ENCODE measurements around the gene ACTN2. TPM values are rescaled to one million over a fixed set of nuclear protein-coding genes. Genes with fewer than 3 reads are reported as not detected.
A peak's percentile ranks its signal among the peaks of the same experiment; 100 is the strongest.

ACTN2 gene
- polyA plus RNA-seq, 3 donors: 0.07 TPM; not detected in 2

DNA sequence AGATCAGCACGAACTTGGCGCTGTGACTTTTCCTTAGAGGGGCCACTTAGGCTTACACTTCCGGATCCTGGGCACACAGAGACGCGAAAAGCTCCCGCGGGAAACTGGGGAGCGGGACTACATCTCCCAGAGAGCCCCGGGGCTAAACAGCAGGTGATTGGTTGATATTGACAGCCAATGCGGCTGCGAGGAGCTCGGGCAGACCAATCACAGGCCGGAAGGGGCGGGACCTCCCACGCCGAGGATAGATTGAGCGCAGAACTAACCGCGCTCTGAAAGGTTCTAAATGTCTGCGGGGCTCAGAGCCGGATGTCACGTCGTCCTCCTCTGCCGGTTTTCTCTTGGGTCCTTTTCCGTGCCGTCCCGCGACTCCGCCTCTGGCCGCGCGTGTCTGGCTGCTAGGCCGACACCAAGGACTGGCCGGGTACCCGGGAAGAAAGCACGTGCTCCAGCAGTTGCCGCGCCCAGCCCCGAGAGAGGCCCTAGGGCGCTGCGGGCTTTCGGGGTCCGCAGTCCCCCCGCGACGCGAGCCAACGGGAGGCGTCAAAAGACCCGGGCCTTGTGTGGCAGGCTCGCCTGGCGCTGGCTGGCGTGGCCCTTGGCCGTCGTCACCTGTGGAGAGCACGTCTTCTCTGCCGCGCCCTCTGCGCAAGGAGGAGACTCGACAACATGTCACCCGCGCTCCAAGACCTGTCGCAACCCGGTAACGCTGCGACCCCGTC, 108.9 kb downstream of the ACTN2 start, which contains the start of gene MTR:
TSS of gene MTR (plus strand) at position 258 of the 722 bp plus-strand sequence. CDS start at position 670, 412 bp downstream.
- Histone ChIP-seq H3K79me2 (ENCODE audit: insufficient read depth, low read length) (peaks cover 46% of the 10 kb centered on the region), H3K9ac (ENCODE audit: insufficient read depth, low read length, poor library complexity, severe bottlenecking) (peak within 1 kb of the TSS; percentile 84), H3K27me3 (ENCODE audit: control insufficient read depth in 2 of 2, insufficient read depth in 2 of 2, low read length in 2 of 2) (peaks cover 0 to 4% of the 10 kb centered on the region in 2 donors), H2AFZ (ENCODE audit: insufficient read depth, low read depth, low read length, poor library complexity, severe bottlenecking) (peak within 1 kb of the TSS; percentile 98), H3K9me3 (replicated peaks in 1 of 2; ENCODE audit: control insufficient read depth in 1 of 2, insufficient read depth in 1 of 2, low read length in 2 of 2) (no peaks in the 10 kb centered on the region), H3K4me1 (ENCODE audit: control insufficient read depth in 1 of 2, insufficient read depth in 2 of 2, low read length in 2 of 2) (peaks cover 14 to 28% of the 10 kb centered on the region in 2 donors), H3K4me2 (replicated peaks; ENCODE audit: extremely low read depth, low read length, poor library complexity, severe bottlenecking) (peak within 1 kb of the TSS; percentile 98), H3K4me3 (replicated peaks in 1 of 3; ENCODE audit: low read depth in 2 of 3, low read length in 3 of 3) (peak within 1 kb of the TSS; percentile 74 to 92 (median 90)), H3K27ac (ENCODE audit: low read depth in 1 of 2, low read length in 2 of 2) (peak within 1 kb of the TSS; percentile 83 to 89), H3K36me3 (replicated peaks in 1 of 2; ENCODE audit: control insufficient read depth in 1 of 2, insufficient read depth in 2 of 2, low read length in 2 of 2) (no peaks in the 10 kb centered on the region), H4K20me1 (ENCODE audit: insufficient read depth, low read length) (no peaks in the 10 kb centered on the region)
- Mint-ChIP-seq H3K27ac (peak within 1 kb of the TSS; percentile 89 to 97 (median 94)), H3K9me3 (peaks cover 0 to 3% (median 0%) of the 10 kb centered on the region in 7 donors), H3K4me3 (peak within 1 kb of the TSS; percentile 97 to 99), H3K27me3 (ENCODE audit: low read depth in 3 of 3) (peaks cover 5 to 9% (median 6%) of the 10 kb centered on the region in 3 donors), H3K36me3 (peaks cover 1 to 5% of the 10 kb centered on the region in 2 donors), H3K4me1 (peaks cover 27% of the 10 kb centered on the region)
- WGBS (ENCODE audit: insufficient coverage): 0% methylated on average over 67 of the region's 67 CpGs
- TF ChIP-seq, protein P1, sequence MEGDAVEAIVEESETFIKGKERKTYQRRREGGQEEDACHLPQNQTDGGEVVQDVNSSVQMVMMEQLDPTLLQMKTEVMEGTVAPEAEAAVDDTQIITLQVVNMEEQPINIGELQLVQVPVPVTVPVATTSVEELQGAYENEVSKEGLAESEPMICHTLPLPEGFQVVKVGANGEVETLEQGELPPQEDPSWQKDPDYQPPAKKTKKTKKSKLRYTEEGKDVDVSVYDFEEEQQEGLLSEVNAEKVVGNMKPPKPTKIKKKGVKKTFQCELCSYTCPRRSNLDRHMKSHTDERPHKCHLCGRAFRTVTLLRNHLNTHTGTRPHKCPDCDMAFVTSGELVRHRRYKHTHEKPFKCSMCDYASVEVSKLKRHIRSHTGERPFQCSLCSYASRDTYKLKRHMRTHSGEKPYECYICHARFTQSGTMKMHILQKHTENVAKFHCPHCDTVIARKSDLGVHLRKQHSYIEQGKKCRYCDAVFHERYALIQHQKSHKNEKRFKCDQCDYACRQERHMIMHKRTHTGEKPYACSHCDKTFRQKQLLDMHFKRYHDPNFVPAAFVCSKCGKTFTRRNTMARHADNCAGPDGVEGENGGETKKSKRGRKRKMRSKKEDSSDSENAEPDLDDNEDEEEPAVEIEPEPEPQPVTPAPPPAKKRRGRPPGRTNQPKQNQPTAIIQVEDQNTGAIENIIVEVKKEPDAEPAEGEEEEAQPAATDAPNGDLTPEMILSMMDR (IDR thresholded peaks at IDR 0.05): no peak
- DNase-seq: peak; percentile 89 to 96 (median 93)
- intact Hi-C loops (cut with micrococcal nuclease): loop anchor here in 1 of 2 donors (10.0 kb wide), 2 partner anchors 510 to 1290 kb away; partner anchors contain the start of genes B3GALNT2 and ERO1B

DNA sequence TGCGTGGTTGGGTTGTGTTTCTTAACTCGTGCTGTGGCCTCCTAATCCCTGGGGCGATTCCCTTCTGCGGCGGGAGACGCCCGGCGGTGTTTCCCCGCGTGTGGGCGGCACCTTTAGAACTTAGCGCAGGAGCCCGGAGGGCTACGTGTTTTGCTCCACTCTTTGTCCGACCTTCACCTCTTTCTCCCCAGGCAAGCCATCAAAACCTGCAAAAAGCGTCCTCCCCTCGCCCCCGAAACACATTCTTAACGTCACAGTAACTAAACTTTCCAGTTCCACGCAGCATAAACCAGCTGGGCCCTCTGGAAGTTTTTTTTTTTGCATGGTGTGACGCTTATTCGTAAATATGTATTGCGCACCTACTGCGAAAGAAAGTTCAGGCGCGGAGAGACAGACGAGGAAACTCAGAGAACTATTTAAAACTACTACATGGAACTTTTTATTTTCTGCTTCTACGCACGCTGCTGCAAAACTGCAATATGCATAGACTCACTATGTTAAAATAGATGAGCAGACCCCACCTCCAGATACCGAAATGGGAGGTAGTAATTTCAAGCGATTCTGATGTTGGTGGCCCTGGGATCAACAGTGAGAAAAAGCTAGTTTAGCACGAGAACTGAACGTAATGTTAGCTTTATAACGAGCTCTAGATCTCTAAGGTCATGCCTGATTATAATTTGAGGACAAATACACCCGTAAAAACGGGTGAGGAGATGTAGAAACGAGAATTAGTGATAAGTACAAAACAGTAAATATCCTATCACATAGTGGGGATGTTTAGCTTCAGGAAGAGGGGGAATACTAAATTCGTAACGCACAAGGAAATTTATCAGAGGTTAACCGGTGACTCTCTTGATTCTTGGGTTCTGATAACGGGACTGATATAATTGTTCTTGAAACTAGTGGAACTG, 109.7 kb downstream of the ACTN2 start:
- H3K4me1 ChIP-seq (ENCODE audit: control insufficient read depth in 1 of 2, insufficient read depth in 2 of 2, low read length in 2 of 2): peaks cover 14 to 28% of the 10 kb centered on the region in 2 donors
- Mint-ChIP-seq H3K4me1 (peaks cover 27% of the 10 kb centered on the region), H3K27me3 (ENCODE audit: low read depth in 3 of 3) (peaks cover 4 to 9% (median 4%) of the 10 kb centered on the region in 3 donors), H3K4me3 (peak overlapping the region; percentile 97 to 99), H3K36me3 (peaks cover 1 to 5% of the 10 kb centered on the region in 2 donors), H3K9me3 (peaks cover 0 to 3% (median 0%) of the 10 kb centered on the region in 7 donors), H3K27ac (peak overlapping the region; percentile 89 to 97 (median 94))
- no peaks in the 10 kb centered on the region for H3K9me3 ChIP-seq (replicated peaks in 1 of 2; ENCODE audit: control insufficient read depth in 1 of 2, insufficient read depth in 1 of 2, low read length in 2 of 2)
- peaks cover 0 to 4% of the 10 kb centered on the region in 2 donors for H3K27me3 ChIP-seq (ENCODE audit: control insufficient read depth in 2 of 2, insufficient read depth in 2 of 2, low read length in 2 of 2)
- intact Hi-C loops (cut with micrococcal nuclease): loop anchor here in 1 of 2 donors (10.0 kb wide), 2 partner anchors 511 to 1291 kb away; partner anchors contain the start of genes B3GALNT2 and ERO1B
- H3K27ac ChIP-seq (ENCODE audit: low read depth in 1 of 2, low read length in 2 of 2): peak overlapping the region; percentile 83 to 89
- H4K20me1 ChIP-seq (ENCODE audit: insufficient read depth, low read length): no peaks in the 10 kb centered on the region
- H3K4me3 ChIP-seq (replicated peaks in 1 of 3; ENCODE audit: low read depth in 2 of 3, low read length in 3 of 3): peak overlapping the region; percentile 74 to 92 (median 90)
- H2AFZ ChIP-seq (ENCODE audit: insufficient read depth, low read depth, low read length, poor library complexity, severe bottlenecking): peak overlapping the region; percentile 98
- TF ChIP-seq, protein P1 (IDR thresholded peaks at IDR 0.05): no peak
- peak overlapping the region; percentile 98 for H3K4me2 ChIP-seq (replicated peaks; ENCODE audit: extremely low read depth, low read length, poor library complexity, severe bottlenecking)
- DNase-seq: peak; percentile 3 to 75 (median 27)
- 0% methylated on average over 23 of the region's 41 CpGs for WGBS (ENCODE audit: insufficient coverage)
- peaks cover 54% of the 10 kb centered on the region for H3K79me2 ChIP-seq (ENCODE audit: insufficient read depth, low read length)
- peak overlapping the region; percentile 84 for H3K9ac ChIP-seq (ENCODE audit: insufficient read depth, low read length, poor library complexity, severe bottlenecking)
- no peaks in the 10 kb centered on the region for H3K36me3 ChIP-seq (replicated peaks in 1 of 2; ENCODE audit: control insufficient read depth in 1 of 2, insufficient read depth in 2 of 2, low read length in 2 of 2)

All from CD14-positive monocyte (primary cell).